ENCODE results near the gene SGPP1.
"Not testable (repeated sequence)": the region's sequence is repeated elsewhere in the genome, so short reads cannot be mapped to it uniquely, and the experiment has no call there.

SGPP1 gene

GRCh38 chr14:63647696-63648410 is 80.0 kb downstream of the SGPP1 start:
- no peak for DNase-seq
- TF ChIP-seq POLR2A (IDR thresholded peaks at IDR 0.05; ENCODE audit: low read length) (no peak), GATA1 (IDR thresholded peaks at IDR 0.05; ENCODE audit: low read depth, low read length) (no peak)

DNA sequence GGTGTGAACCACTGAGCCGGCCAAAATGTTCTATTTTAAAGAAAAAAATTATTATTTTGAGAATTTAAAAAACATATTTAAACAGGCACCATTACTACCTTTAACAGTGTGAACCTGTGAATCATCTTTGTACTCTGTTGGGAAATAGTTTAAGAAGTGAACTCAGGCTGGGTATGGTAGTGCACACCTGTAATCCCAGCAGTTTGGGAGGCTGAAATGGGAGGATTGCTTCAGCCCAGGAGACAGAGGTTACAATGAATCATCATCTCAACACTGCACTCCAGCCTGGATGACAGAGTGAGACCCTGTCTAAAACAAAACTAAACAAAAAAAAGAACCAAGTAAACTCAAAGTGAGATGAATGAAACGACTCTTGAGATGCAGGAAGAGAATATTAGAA is 83.1 kb downstream of the SGPP1 start:
- TF ChIP-seq GATA1 (IDR thresholded peaks at IDR 0.05; ENCODE audit: low read depth, low read length) (no peak), POLR2A (IDR thresholded peaks at IDR 0.05; ENCODE audit: low read length) (no peak)
- DNase-seq = no peak

DNA sequence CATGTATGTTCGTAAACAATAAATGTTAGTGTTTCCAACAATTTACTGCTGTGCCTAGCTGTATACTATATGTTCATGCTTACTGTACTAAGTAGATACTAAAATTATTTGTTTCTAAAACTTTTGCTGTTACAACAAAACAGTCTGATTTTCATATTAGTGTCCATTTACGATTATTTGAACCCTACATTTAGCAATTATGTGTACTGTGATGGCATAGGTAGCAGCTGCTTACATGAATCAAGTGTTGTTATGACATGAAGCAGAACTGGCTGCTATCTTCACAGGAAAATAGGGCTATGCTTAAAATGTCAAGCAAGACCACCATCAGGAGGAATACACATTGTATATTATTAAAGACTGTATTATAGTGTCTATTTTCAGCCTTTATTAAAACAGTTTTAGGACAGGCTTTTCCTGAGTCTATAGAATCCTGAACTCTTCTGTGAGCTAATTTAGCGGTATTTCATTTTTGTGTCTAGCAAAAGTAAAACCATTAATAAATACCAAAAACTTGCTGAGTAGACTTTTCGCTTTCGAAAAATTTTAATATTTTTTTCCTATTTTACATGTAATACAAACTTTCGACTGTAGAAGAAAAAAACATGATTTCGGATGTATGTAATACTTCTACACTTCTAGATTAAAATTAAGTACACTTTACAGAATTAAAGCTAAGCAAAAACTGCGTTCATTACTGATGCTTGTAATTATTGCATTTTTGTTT is 85.0 kb downstream of the SGPP1 start:
- TF ChIP-seq GATA1 (IDR thresholded peaks at IDR 0.05; ENCODE audit: low read depth, low read length) (no peak), POLR2A (IDR thresholded peaks at IDR 0.05; ENCODE audit: low read length) (no peak)
- peak; percentile 33 to 47 for DNase-seq

DNA sequence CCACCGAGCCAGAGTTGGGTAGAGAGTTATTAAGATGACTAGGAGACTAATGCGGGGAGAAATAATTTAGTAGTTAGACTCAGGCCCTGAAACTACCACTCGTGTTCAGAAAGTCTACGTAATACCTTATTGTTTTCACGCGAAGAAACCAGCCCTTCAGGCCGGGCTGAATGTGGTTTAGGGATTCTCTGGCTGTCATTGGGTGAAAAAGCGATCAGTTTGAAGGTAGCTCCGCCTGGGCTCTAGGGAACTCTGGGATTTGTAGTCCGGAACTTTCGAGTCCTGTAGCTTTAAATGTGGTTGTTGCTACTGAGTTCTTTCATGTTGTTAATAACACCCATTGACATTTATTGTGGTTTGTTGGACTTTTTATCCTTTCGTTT is 85.6 kb downstream of the SGPP1 start:
- no peak for TF ChIP-seq GATA1 (IDR thresholded peaks at IDR 0.05; ENCODE audit: low read depth, low read length)
- DNase-seq = peak; percentile 93 to 94

DNA sequence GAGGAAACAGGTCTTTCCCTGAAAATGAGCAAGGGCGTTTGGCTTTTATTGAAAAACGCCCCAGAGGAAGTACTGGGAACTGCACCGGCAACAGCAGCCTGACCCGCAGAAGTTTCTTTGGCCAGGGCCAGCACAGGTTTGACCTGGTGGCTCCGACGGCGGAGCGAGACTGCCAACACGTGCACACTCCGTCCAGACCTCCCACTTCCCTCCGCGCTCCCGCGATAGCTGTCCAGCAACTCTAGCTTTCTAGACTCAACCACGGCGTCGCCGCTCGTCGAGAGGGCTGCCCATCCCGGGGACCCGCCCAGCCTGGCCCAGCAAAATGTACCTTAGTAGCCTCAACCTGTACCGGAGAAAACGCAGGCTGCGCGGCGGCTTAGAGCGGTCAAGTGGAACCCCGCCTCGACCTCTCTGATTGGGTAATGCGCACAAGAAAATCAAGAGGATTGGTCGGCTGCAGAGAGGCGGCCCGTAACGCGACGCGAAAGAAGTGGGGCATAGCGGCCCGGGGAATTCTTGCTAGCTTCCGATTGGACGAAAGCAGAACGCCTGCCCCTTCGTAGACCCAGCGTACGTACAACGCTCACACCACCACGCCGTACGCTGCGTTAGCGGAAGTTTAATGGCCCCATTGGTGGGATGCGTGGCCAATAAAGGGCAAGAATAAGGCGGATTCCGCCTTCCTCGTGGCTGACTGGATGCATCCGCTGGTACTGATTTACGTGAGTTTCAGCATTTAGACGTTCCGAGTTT is 86.2 kb downstream of the SGPP1 start, which contains the start of gene WDR89:
Gene WDR89, minus strand, starts transcription at position 399 of the 756 bp plus-strand sequence. CDS start 41,929 bp downstream, outside the sequence.
- TF ChIP-seq GATA1 (IDR thresholded peaks at IDR 0.05; ENCODE audit: low read depth, low read length) = no peak
- TF ChIP-seq POLR2A (IDR thresholded peaks at IDR 0.05; ENCODE audit: low read length) = peak; percentile 94
- peak; percentile 99 for DNase-seq

- peak in 1 of 2 experiments; percentile 44 for DNase-seq
- TF ChIP-seq POLR2A (IDR thresholded peaks at IDR 0.05; ENCODE audit: low read length) = no peak
- TF ChIP-seq GATA1 (IDR thresholded peaks at IDR 0.05; ENCODE audit: low read depth, low read length) = no peak
These were observed 89.4 kb downstream of the SGPP1 start for GRCh38 chr14:63638493-63638892.

DNA sequence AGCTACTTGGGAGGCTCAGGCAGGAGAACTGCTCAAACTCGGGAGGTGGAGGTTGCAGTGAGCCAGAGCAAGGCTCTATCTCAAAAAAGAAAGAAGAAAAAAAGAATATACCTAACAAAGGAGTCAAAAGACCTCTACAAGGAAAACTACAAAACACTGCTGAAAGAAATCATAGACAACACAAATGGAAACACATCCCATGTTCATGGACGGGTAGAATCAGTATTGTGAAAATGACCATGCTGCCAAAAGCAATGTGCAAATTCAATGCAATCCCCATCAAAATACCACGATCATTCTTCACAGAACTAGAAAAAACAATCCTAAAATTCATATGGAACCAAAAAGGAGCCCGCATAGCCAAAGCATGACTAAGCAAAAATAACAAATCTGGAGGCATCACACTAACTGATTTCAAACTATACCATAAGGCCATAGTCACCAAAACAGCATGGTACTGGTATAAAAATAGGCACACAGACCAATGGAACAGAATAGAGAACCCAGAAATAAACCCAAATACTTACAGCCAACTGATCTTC is 91.7 kb downstream of the SGPP1 start:
- DNase-seq = not testable (repeated sequence)
